Smooth muscle cell (in vitro differentiated cells): ENCODE results near the gene SLC41A3. TPM values are rescaled to one million over a fixed set of nuclear protein-coding genes. Genes with fewer than 3 reads are reported as not detected.
"Not testable (repeated sequence)": the region's sequence is repeated elsewhere in the genome, so short reads cannot be mapped to it uniquely, and the experiment has no call there.

Experiments
- DNase-seq: peaks from one replicate; lab custom pipeline; 2025; ENCODE audit not compliant: unreplicated experiment; lab: John Stamatoyannopoulos, UW
- H2AFZ ChIP-seq: fragments of 200-600 bp; sonication (generic); 2 replicates; pipeline ENCODE4 v1.6.0; 2016; ENCODE audit warnings: antibody characterized with exemption, low read depth, mild to moderate bottlenecking
- H3F3A ChIP-seq: fragments of 200-600 bp; sonication (generic); 2 replicates; pipeline ENCODE4 v1.6.0; 2017; ENCODE audit warnings: antibody characterized with exemption, low read depth
- H3K27ac ChIP-seq: fragments of 200-600 bp; sonication (generic); 2 replicates; pipeline ENCODE4 v1.5.1; 2016; ENCODE audit warnings: low read depth, mild to moderate bottlenecking
- H3K27me3 ChIP-seq: fragments of 200-600 bp; sonication (generic); 2 replicates; pipeline ENCODE4 v1.6.1; 2016; ENCODE audit warnings: low read depth, mild to moderate bottlenecking
- H3K36me3 ChIP-seq: fragments of 200-600 bp; sonication (generic); 2 replicates; pipeline ENCODE4 v1.5.1; 2016; ENCODE audit warnings: low read depth
- H3K4me1 ChIP-seq: fragments of 200-600 bp; sonication (generic); 2 replicates; pipeline ENCODE4 v1.5.1; 2016; ENCODE audit warnings: low read depth
- H3K4me2 ChIP-seq: fragments of 200-600 bp; sonication (generic); 2 replicates; pipeline ENCODE4 v1.6.0; 2016; ENCODE audit warnings: mild to moderate bottlenecking
- H3K4me3 ChIP-seq: fragments of 200-600 bp; sonication (generic); 2 replicates; pipeline ENCODE4 v1.5.1; 2016; ENCODE audit warnings: mild to moderate bottlenecking
- H3K79me2 ChIP-seq: fragments of 200-600 bp; sonication (generic); 2 replicates; pipeline ENCODE4 v1.6.0; 2016; ENCODE audit warnings: low read depth, mild to moderate bottlenecking
- H3K9ac ChIP-seq: fragments of 200-600 bp; sonication (generic); 2 replicates; pipeline ENCODE4 v1.6.0; 2016; ENCODE audit warnings: low read depth
- H3K9me3 ChIP-seq: fragments of 200-600 bp; sonication (generic); replicated peaks from 2 replicates; pipeline ENCODE4 v1.5.1; 2016; ENCODE audit warnings: low read depth
- H4K20me1 ChIP-seq: fragments of 200-600 bp; sonication (generic); 2 replicates; pipeline ENCODE4 v1.6.0; 2016; ENCODE audit warnings: low read depth
- CTCF ChIP-seq: fragments of 200-600 bp; sonication (generic); IDR thresholded peaks from 2 replicates; pipeline ENCODE4 v1.5.1; 2017; ENCODE audit warnings: borderline replicate concordance, mild to moderate bottlenecking, antibody characterized with exemption; ENCODE audit not compliant: insufficient read depth, poor library complexity, severe bottlenecking
- WGBS: methylation state at CpG from one replicate; pipeline ENCODE4 v1.1.7; 2016; ENCODE audit warnings: low lambda C conversion rate; 5-methylcytosine and 5-hydroxymethylcytosine counted together
- polyA plus RNA-seq: library from polyadenylated mRNA; unstranded; fragments of >200 nt; fragmentation: Nextera tagmentation; extraction: Ambion mirVana; gene quantifications from 2 replicates; pipeline ENCODE4 v1.2.1, GENCODE V29; 2016
- small RNA-seq: library from RNA; depleted of rRNA; stranded (forward); fragments of <200 nt; gene quantifications from one replicate; pipeline ENCODE3, GENCODE V24; 2014
- total RNA-seq: library from RNA; depleted of rRNA; stranded (reverse); fragments of >200 nt; gene quantifications from 2 replicates; pipeline ENCODE4 v1.2.3, GENCODE V29; 2014

The SLC41A3 gene
- total and polyA plus RNA-seq, 2 experiments from 2014 or later = 20.7 to 23.9 TPM

- peaks cover 15% of the 10 kb centered on the region for H3K27me3 ChIP-seq
- no peaks in the 10 kb centered on the region for H4K20me1 ChIP-seq
- TF ChIP-seq CTCF = no peak
- no peak overlapping the region for H2AFZ ChIP-seq
- no peaks in the 10 kb centered on the region for H3K79me2 ChIP-seq
- no peak overlapping the region for H3K4me2 ChIP-seq
- H3K27ac ChIP-seq = no peak overlapping the region
- 80% methylated on average over 39 of the region's 46 CpGs for WGBS
- DNase-seq = no peak
- H3K4me1 ChIP-seq = no peaks in the 10 kb centered on the region
- H3K9me3 ChIP-seq = no peaks in the 10 kb centered on the region
- no peak overlapping the region for H3K9ac ChIP-seq
- H3K4me3 ChIP-seq = no peak overlapping the region
- H3K36me3 ChIP-seq = no peaks in the 10 kb centered on the region
- H3F3A ChIP-seq = no peaks in the 10 kb centered on the region
Measured at GRCh38 chr3:125958511-125959316, 125.2 kb downstream of the SLC41A3 start.

DNA sequence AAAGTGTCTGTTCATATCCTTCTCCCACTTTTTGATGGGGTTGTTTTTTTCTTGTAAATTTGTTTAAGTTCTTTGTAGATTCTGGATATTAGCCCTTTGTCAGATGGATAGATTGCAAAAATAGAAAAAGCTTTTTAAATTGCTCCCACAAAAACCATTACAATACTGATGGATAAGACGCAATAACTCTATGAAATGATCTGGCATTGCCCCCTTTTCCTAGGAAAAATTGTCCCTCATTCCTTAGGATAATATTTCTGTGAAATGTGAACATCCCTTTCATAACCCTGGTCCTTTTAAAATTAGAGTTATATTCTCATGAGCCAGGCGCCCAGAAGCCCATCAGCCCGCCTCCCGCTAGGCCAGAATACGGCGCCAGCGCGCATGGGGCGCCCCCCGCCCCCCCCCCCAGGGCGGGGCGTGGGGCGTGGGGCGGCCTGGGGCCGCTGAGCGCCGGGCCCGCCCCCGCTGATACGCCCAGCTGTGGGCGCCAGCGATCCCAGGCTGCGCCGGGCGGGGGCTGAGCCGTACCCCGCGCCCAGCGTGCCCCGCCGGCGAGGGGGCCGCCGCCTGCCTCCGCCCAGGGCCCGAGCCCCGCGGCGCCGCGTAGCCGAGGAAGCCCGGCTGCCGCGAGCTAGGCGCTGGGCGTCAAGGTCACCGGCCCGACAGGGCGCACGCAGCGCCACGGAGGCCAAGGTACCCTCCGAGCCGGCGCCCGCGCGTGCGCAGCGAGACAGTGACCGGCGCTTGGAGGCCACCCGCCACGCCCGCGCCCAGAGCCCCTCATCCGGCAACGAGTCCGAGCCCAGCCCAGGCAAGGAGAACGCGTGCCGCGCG lies 126.0 kb downstream of the SLC41A3 start:
- Histone ChIP-seq H3K9ac (no peak overlapping the region), H3K4me2 (no peak overlapping the region)
- 10% methylated on average over 39 of the region's 75 CpGs for WGBS

DNA sequence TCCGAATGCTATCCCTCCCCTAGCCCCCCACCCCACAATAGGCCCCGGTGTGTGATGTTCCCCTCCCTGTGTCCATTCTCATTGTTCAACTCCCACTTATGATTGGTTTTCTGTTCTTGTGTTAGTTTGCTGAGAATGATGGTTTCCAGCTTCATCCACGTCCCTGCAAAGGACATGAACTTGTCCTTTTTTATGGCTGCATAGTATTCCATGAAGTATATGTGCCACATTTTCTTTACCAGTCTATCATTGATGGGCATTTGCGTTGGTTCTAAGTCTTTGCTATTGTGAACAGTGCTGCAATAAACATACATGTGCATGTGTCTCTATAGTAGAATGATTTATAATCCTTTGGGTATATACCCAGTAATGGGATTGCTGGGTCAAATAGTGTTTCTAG lies 126.9 kb downstream of the SLC41A3 start:
- H3K36me3 ChIP-seq, H3K9me3 ChIP-seq, H4K20me1 ChIP-seq, H3K4me1 ChIP-seq, H2AFZ ChIP-seq, H3K27ac ChIP-seq, H3F3A ChIP-seq, H3K4me2 ChIP-seq, H3K4me3 ChIP-seq, H3K9ac ChIP-seq, DNase-seq, H3K79me2 ChIP-seq: not testable (repeated sequence)
- H3K27me3 ChIP-seq = peaks cover 10% of the 10 kb centered on the region
- WGBS = 93% methylated on average over 2 of the region's 4 CpGs

More for the DNA sequence above, 126.0 kb downstream of the SLC41A3 start:
- Histone ChIP-seq H3K4me3 (no peak overlapping the region), H3K27ac (no peak overlapping the region), H3K27me3 (peaks cover 10% of the 10 kb centered on the region), H3F3A (no peaks in the 10 kb centered on the region), H4K20me1 (no peaks in the 10 kb centered on the region), H3K9me3 (no peaks in the 10 kb centered on the region), H3K36me3 (no peaks in the 10 kb centered on the region), H2AFZ (no peak overlapping the region), H3K79me2 (no peaks in the 10 kb centered on the region), H3K4me1 (no peaks in the 10 kb centered on the region)
- no peak for TF ChIP-seq CTCF
- no peak for DNase-seq

Small RNA genes lying within 50 kb of the gene (small RNA-seq; reads per million reads assigned to genes)
- gene AC092903.1 = not detected

Other genes with a start within 250 kb of the SLC41A3 start
- not detected in 2 replicates for gene ROPN1B, start 114.9 kb downstream of the SLC41A3 start, total RNA-seq
- not detected in 2 replicates for gene ROPN1B, start 114.9 kb downstream of the SLC41A3 start, polyA plus RNA-seq
- not detected in 2 replicates for gene ALDH1L1, start 96.5 kb upstream of the SLC41A3 start, total RNA-seq
- gene ALDH1L1, start 96.5 kb upstream of the SLC41A3 start, polyA plus RNA-seq = 0.48 TPM in 1 of 2 replicates, not detected in the other